Smooth muscle cell (in vitro differentiated cells): ENCODE results near the gene RPP25L. TPM values are rescaled to one million over a fixed set of nuclear protein-coding genes. Genes with fewer than 3 reads are reported as not detected.

Experiments
- DNase-seq: peaks from one replicate; lab custom pipeline; 2025; ENCODE audit not compliant: unreplicated experiment; lab: John Stamatoyannopoulos, UW
- H2AFZ ChIP-seq: fragments of 200-600 bp; sonication (generic); 2 replicates; pipeline ENCODE4 v1.6.0; 2016; ENCODE audit warnings: antibody characterized with exemption, low read depth, mild to moderate bottlenecking
- H3F3A ChIP-seq: fragments of 200-600 bp; sonication (generic); 2 replicates; pipeline ENCODE4 v1.6.0; 2017; ENCODE audit warnings: antibody characterized with exemption, low read depth
- H3K27ac ChIP-seq: fragments of 200-600 bp; sonication (generic); 2 replicates; pipeline ENCODE4 v1.5.1; 2016; ENCODE audit warnings: low read depth, mild to moderate bottlenecking
- H3K27me3 ChIP-seq: fragments of 200-600 bp; sonication (generic); 2 replicates; pipeline ENCODE4 v1.6.1; 2016; ENCODE audit warnings: low read depth, mild to moderate bottlenecking
- H3K36me3 ChIP-seq: fragments of 200-600 bp; sonication (generic); 2 replicates; pipeline ENCODE4 v1.5.1; 2016; ENCODE audit warnings: low read depth
- H3K4me1 ChIP-seq: fragments of 200-600 bp; sonication (generic); 2 replicates; pipeline ENCODE4 v1.5.1; 2016; ENCODE audit warnings: low read depth
- H3K4me2 ChIP-seq: fragments of 200-600 bp; sonication (generic); 2 replicates; pipeline ENCODE4 v1.6.0; 2016; ENCODE audit warnings: mild to moderate bottlenecking
- H3K4me3 ChIP-seq: fragments of 200-600 bp; sonication (generic); 2 replicates; pipeline ENCODE4 v1.5.1; 2016; ENCODE audit warnings: mild to moderate bottlenecking
- H3K79me2 ChIP-seq: fragments of 200-600 bp; sonication (generic); 2 replicates; pipeline ENCODE4 v1.6.0; 2016; ENCODE audit warnings: low read depth, mild to moderate bottlenecking
- H3K9ac ChIP-seq: fragments of 200-600 bp; sonication (generic); 2 replicates; pipeline ENCODE4 v1.6.0; 2016; ENCODE audit warnings: low read depth
- H3K9me3 ChIP-seq: fragments of 200-600 bp; sonication (generic); replicated peaks from 2 replicates; pipeline ENCODE4 v1.5.1; 2016; ENCODE audit warnings: low read depth
- H4K20me1 ChIP-seq: fragments of 200-600 bp; sonication (generic); 2 replicates; pipeline ENCODE4 v1.6.0; 2016; ENCODE audit warnings: low read depth
- WGBS: methylation state at CpG from one replicate; pipeline ENCODE4 v1.1.7; 2016; ENCODE audit warnings: low lambda C conversion rate; 5-methylcytosine and 5-hydroxymethylcytosine counted together
- polyA plus RNA-seq: library from polyadenylated mRNA; unstranded; fragments of >200 nt; fragmentation: Nextera tagmentation; extraction: Ambion mirVana; gene quantifications from 2 replicates; pipeline ENCODE4 v1.2.1, GENCODE V29; 2016
- total RNA-seq: library from RNA; depleted of rRNA; stranded (reverse); fragments of >200 nt; gene quantifications from 2 replicates; pipeline ENCODE4 v1.2.3, GENCODE V29; 2014
- TF ChIP-seq, protein P1 (sequence below): fragments of 200-600 bp; sonication (generic); IDR thresholded peaks from 2 replicates; pipeline ENCODE4 v1.5.1; 2017; ENCODE audit warnings: borderline replicate concordance, mild to moderate bottlenecking, antibody characterized with exemption; ENCODE audit not compliant: insufficient read depth, poor library complexity, severe bottlenecking

Gene RPP25L
- total and polyA plus RNA-seq, 2 experiments from 2014 or later = 10.9 to 27.5 TPM

DNA sequence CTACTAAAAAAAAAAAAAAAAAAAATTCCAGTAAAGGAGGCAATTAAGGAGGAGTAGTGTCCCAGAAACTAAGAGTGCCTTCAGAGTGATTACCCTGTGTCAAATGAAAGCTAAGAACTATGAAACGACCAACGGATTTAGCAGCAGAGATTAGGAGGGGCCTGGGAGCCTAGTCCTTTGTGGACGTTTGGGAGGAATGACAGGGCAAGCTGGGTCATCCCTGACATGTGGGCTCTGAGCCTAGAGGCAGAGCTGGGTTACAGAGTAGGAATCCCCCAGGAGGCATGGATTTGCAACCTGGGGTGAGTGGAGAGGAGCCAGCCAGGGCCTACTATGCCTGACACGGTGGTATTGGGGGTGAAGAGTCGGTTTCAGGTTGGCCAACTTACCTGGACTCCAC is 21.3 kb upstream of the RPP25L start:
- TF ChIP-seq, protein P1, sequence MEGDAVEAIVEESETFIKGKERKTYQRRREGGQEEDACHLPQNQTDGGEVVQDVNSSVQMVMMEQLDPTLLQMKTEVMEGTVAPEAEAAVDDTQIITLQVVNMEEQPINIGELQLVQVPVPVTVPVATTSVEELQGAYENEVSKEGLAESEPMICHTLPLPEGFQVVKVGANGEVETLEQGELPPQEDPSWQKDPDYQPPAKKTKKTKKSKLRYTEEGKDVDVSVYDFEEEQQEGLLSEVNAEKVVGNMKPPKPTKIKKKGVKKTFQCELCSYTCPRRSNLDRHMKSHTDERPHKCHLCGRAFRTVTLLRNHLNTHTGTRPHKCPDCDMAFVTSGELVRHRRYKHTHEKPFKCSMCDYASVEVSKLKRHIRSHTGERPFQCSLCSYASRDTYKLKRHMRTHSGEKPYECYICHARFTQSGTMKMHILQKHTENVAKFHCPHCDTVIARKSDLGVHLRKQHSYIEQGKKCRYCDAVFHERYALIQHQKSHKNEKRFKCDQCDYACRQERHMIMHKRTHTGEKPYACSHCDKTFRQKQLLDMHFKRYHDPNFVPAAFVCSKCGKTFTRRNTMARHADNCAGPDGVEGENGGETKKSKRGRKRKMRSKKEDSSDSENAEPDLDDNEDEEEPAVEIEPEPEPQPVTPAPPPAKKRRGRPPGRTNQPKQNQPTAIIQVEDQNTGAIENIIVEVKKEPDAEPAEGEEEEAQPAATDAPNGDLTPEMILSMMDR = no peak
- Histone ChIP-seq H3K79me2 (peaks cover 10% of the 10 kb centered on the region), H4K20me1 (no peaks in the 10 kb centered on the region), H3K4me2 (no peak overlapping the region), H2AFZ (no peak overlapping the region), H3K27me3 (peaks cover 41% of the 10 kb centered on the region), H3K4me3 (no peak overlapping the region), H3K9me3 (no peaks in the 10 kb centered on the region), H3K4me1 (peaks cover 38% of the 10 kb centered on the region), H3K27ac (no peak overlapping the region), H3F3A (no peaks in the 10 kb centered on the region), H3K36me3 (no peaks in the 10 kb centered on the region), H3K9ac (no peak overlapping the region)
- WGBS = 59% methylated on average over 5 of the region's 5 CpGs
- DNase-seq = no peak

GRCh38 chr9:34630402-34631154 is 18.7 kb upstream of the RPP25L start:
- 59% methylated on average over 5 of the region's 5 CpGs for WGBS
- peaks cover 67% of the 10 kb centered on the region for H3K27me3 ChIP-seq
- DNase-seq = no peak
- no peaks in the 10 kb centered on the region for H3K9me3 ChIP-seq
- H3K4me2 ChIP-seq = no peak overlapping the region
- no peaks in the 10 kb centered on the region for H3K79me2 ChIP-seq
- H3F3A ChIP-seq = no peaks in the 10 kb centered on the region
- no peak overlapping the region for H3K4me3 ChIP-seq
- TF ChIP-seq, protein P1 = no peak
- no peak overlapping the region for H2AFZ ChIP-seq
- H3K27ac ChIP-seq = no peak overlapping the region
- no peaks in the 10 kb centered on the region for H4K20me1 ChIP-seq
- no peak overlapping the region for H3K9ac ChIP-seq
- H3K36me3 ChIP-seq = no peaks in the 10 kb centered on the region
- peaks cover 30% of the 10 kb centered on the region for H3K4me1 ChIP-seq

DNA sequence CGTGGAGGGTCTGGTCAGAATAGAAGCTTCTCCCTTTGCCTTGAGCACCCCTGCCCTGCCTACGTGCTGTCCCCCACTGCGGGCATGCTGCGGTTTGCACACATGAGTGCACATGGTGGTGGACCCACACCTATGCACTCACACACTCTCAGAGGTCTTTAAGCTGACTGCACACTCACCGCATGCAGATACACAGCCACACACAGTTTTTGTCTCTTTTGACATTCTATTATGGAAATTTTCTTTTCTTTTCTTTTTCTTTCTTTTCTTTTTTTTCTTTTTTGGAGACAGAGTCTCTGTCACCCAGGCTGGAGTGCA is 17.6 kb upstream of the RPP25L start:
- Histone ChIP-seq H3K4me1 (peaks cover 40% of the 10 kb centered on the region), H3K4me3 (no peak overlapping the region), H3K9ac (no peak overlapping the region), H3K27me3 (peaks cover 79% of the 10 kb centered on the region), H3K9me3 (no peaks in the 10 kb centered on the region), H3F3A (no peaks in the 10 kb centered on the region), H3K36me3 (no peaks in the 10 kb centered on the region), H3K27ac (no peak overlapping the region), H3K4me2 (peak overlapping the region; percentile 86), H4K20me1 (no peaks in the 10 kb centered on the region), H3K79me2 (no peaks in the 10 kb centered on the region), H2AFZ (no peak overlapping the region)
- TF ChIP-seq, protein P1 = no peak
- no peak for DNase-seq
- WGBS = 43% methylated on average over 5 of the region's 5 CpGs
